IPS DF 4.7 (cell line): ENCODE results near the gene OVOL2.
"Not testable (repeated sequence)": the region's sequence is repeated elsewhere in the genome, so short reads cannot be mapped to it uniquely, and the experiment has no call there.

ENCODE experiments used
- DNase-seq: peaks from one replicate; pipeline ENCODE4 v3.0.0-alpha.2; 2013; ENCODE audit warnings: low spot score; ENCODE audit errors: extremely low read depth

The OVOL2 gene

GRCh38 chr20:18057101-18057993 lies at the start of gene OVOL2:
Gene OVOL2, minus strand, starts transcription at chr20:18057916. Its CDS starts 282 bp downstream, at chr20:18057634.
- DNase-seq: no peak

DNA sequence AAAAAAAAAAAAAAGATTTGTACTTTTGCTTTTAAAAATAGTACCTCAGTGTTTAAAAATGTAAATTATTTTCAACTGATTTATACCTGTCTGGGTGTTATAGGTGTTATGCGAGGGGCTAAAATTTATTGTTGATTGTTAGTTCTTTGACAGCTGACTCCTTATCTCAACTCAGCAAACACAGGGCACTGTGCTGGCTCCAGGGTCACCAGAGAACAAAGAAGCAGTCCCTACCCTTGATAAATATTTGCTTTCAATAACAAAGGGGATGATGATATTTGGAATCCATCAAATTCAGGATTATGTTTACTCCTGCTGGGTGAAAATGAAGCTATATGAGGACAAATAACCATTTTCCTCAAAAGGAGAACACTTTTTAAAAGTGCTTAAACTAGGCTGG lies 45.8 kb upstream of the OVOL2 start:
- no peak for DNase-seq

DNA sequence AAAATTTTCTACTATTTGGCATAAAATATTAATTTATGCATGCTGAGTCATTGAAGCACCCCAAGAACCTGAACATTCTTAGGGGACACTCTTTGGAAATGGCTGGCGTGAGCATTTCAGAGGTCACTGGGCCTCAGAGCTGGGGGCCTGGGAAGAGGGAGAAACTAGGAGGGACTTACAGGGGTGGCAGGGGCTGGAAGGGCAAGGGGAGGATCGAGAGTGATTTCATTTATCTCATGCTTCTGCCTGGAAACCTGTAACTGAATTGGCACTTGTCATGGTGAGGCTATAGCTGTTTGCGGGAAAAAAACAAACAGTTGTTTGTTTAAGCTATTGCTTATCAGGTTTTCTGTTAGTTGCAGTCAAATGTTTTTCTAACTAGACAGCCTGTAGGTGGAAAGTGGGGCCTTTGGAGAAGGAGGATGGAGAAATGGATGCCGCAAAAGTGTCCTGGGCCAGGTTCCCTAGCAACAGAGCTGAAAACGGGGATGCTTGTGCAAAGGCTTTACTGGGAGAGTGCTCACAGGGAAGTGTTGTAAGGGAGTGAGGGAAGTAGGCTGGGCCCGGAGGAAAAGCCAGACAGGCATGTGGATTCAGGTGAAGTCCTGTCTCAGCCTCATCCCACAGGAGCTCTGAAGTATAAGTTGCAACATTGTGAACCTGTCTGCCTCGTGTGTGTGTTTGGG lies 43.6 kb upstream of the OVOL2 start:
- no peak for DNase-seq

- not testable (repeated sequence) for DNase-seq
These were observed 42.9 kb upstream of the OVOL2 start for GRCh38 chr20:18100569-18100968.

GRCh38 chr20:18094191-18094590 lies 36.5 kb upstream of the OVOL2 start:
- no peak for DNase-seq

DNA sequence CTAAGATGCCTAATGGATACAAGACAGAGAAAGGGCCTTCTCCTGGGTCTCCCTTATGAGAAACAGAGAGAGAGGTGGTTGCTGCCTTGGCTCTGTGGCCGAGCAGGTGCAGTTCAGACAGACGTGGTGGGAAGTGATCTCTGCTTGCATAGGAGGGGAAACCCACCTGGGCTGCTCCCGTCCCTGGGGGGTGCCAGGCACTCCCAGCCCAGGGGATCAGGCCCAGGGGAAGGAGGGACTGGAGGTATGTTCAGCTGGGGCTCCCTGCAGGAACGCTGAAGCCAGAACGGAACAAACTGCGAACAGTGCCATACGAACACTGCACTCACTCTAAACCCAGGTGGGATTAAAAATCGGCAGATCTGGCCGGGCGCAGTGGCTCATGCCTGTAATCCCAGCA lies 35.7 kb upstream of the OVOL2 start:
- DNase-seq: no peak

GRCh38 chr20:18092890-18093289 lies 35.2 kb upstream of the OVOL2 start:
- DNase-seq: no peak

- no peak for DNase-seq
These were observed 33.9 kb upstream of the OVOL2 start for GRCh38 chr20:18091623-18092022.

GRCh38 chr20:18090477-18090876 lies 32.8 kb upstream of the OVOL2 start:
- DNase-seq: no peak

DNA sequence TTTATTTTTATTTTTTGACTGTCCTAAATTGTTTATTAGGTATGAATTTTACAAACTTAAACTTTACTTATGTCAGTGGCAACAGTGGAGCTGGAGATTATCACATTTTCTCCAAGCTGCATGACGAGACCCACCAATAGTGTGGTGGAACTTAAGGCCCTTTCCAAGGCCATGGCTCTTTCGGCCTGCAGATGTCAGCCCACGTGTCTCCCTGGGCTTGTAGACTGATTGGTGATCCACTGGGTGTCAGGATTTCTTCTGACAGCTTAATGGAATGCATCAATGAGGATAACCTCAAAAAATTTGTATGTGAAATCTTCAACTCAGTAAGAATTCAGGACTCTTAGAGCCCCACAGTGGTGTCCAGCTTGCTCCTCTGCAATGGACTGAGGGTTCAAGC lies 32.3 kb upstream of the OVOL2 start:
- no peak for DNase-seq

DNA sequence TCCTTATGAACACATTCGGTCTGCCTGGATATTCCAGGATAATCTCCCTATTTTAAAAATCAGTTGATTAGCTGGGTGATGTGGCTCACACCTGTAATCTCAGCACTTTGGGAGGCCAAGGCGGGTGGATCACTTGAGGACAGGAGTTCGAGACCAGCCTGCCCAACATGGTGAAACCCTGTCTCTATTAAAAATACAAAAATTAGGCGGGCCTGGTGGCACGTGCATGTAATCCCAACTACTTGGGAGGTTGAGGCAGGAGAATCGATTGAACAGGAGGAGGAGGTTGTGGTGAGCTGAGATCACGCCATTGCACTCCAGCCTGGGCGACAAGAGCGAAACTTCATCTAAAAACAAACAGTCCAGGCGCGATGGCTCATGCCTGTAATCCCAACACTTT lies 31.1 kb upstream of the OVOL2 start:
- DNase-seq: not testable (repeated sequence)

GRCh38 chr20:18088298-18088697 lies 30.6 kb upstream of the OVOL2 start:
- DNase-seq: not testable (repeated sequence)

GRCh38 chr20:18087054-18087453 lies 29.3 kb upstream of the OVOL2 start:
- DNase-seq: no peak

GRCh38 chr20:18080836-18081235 lies 23.1 kb upstream of the OVOL2 start:
- not testable (repeated sequence) for DNase-seq

GRCh38 chr20:18079756-18080353 lies 22.1 kb upstream of the OVOL2 start:
- DNase-seq: no peak

DNA sequence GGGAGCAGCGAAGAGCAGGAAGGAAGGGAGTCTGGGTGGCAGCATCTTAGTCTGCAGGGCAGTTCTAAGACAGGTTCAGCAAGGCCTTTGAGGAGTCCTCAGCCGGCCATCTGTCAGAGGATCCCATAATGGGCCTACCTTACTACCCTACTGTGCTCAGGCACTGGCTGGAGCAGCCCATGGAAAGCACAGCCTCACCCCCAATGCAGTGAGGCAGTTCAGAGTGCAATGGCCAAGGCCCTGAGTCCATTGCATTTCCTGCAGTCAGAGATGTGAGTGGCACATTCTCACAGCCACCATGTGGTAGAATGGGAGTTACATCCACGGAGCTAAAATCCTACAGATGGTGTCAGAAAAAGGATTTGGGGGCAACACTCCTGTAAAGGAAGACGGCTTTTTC lies 19.4 kb upstream of the OVOL2 start:
- DNase-seq: no peak

DNA sequence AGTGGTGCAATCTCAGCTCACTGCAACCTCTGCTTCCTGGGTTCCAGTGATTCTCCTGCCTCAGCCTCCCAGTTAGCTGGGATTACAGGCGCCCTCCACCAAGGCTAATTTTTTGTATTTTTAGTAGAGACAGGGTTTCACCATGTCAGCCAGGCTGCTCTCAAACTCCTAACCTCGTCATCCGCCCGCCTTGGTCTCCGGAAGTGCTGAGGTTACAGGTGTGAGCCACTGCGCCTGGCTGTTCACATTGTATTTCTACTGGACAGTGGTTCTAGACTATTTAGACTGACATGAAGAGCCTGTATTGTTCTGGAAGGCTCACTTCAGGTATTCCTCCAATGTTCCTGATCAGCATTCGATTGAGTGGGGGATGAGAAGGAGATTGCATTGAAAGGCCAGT lies 14.8 kb upstream of the OVOL2 start:
- DNase-seq: no peak

GRCh38 chr20:18066421-18067333 lies 9.0 kb upstream of the OVOL2 start:
- no peak for DNase-seq

DNA sequence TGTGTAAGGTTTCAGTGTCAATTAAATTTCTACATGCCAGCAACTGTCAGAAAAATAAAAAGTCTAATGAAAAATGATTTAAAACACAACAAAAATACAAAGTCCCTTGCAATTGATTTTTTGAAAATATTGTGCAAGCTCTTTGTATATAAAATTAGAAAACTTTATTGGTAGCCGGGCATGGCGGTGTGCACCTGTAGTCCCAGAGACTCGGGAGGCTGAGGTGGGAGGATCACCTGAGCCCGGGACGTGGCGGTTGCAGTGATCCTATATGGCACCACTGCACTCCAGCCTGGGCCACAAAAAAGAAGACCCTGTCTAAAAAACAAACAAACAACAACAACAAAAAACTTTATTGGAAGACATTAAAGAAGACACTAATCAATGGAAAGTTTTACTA lies 6.0 kb upstream of the OVOL2 start:
- DNase-seq: no peak

DNA sequence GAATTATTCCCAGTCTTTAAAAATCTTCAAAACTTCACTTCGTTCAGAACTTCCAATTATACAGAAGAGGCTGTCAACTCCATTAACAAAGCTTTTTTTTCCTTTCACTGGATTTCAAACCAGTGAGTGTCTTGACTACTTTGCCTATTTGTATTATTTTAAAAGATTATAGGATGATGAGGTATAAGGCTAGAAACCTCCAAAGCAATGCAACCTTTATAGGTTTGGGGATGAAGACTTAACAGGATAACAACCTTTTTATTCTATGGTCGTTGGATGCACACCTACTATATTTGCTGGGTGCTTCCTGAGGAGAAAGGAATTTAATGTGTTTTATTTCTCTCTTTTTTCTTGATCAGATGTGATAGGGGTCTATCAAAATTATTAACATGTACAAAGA lies 1.9 kb upstream of the OVOL2 start:
- no peak for DNase-seq
